SJCRH30 (cell line): Measurements from ENCODE around the gene GNAL. TPM values are rescaled to one million over a fixed set of nuclear protein-coding genes. Genes with fewer than 3 reads are reported as not detected.
"Not testable (repeated sequence)": the region's sequence is repeated elsewhere in the genome, so short reads cannot be mapped to it uniquely, and the experiment has no call there.

Experiments used
- DNase-seq, 2 experiments: peaks; one replicate each; pipeline ENCODE4 v3.0.0-alpha.2; 2015 to 2020
- H3K27ac ChIP-seq: fragments of 250-450 bp; sonication (Bioruptor Pico); 2 replicates; pipeline ENCODE4 v1.5.1; 2020; ENCODE audit warnings: mild to moderate bottlenecking, moderate library complexity
- H3K27me3 ChIP-seq: fragments of 250-450 bp; sonication (Bioruptor Pico); 2 replicates; pipeline ENCODE4 v1.5.1; 2020; ENCODE audit warnings: mild to moderate bottlenecking, moderate library complexity
- H3K36me3 ChIP-seq: fragments of 250-450 bp; sonication (Bioruptor Pico); 2 replicates; pipeline ENCODE4 v1.5.1; 2020; ENCODE audit warnings: mild to moderate bottlenecking, moderate library complexity
- H3K4me1 ChIP-seq: fragments of 250-450 bp; sonication (Bioruptor Pico); 2 replicates; pipeline ENCODE4 v1.5.1; 2020; ENCODE audit warnings: mild to moderate bottlenecking, moderate library complexity
- H3K4me3 ChIP-seq: fragments of 250-450 bp; sonication (Bioruptor Pico); 2 replicates; pipeline ENCODE4 v1.5.1; 2020; ENCODE audit warnings: mild to moderate bottlenecking, moderate library complexity
- H3K9me3 ChIP-seq: fragments of 250-450 bp; sonication (Bioruptor Pico); replicated peaks from 2 replicates; pipeline ENCODE4 v1.5.1; 2020; ENCODE audit warnings: mild to moderate bottlenecking, moderate library complexity
- total RNA-seq: library from RNA; depleted of rRNA; stranded (reverse); fragments of >200 nt; shearing (Covaris generic); gene quantifications from 2 replicates; pipeline ENCODE4 v1.2.3, GENCODE V29; 2014; rRNA removed

GNAL gene
- total RNA-seq = 2.6 and 2.9 TPM in 2 replicates

GRCh38 chr18:11688972-11689668 is at the start of gene GNAL:
Gene GNAL, plus strand, starts transcription at chr18:11689264. Its CDS starts 300 bp downstream, at chr18:11689564.
- peak within 1 kb of the TSS; percentile 57 for H3K4me3 ChIP-seq
- no peaks in the 10 kb centered on the region for H3K9me3 ChIP-seq
- no peaks in the 10 kb centered on the region for H3K27me3 ChIP-seq
- peak; percentile 53 to 63 for DNase-seq
- no peaks in the 10 kb centered on the region for H3K4me1 ChIP-seq
- H3K27ac ChIP-seq = no peak within 1 kb of the TSS
- H3K36me3 ChIP-seq = no peaks in the 10 kb centered on the region

- H3K4me3 ChIP-seq, DNase-seq, H3K36me3 ChIP-seq, H3K27me3 ChIP-seq, H3K27ac ChIP-seq, H3K9me3 ChIP-seq, H3K4me1 ChIP-seq: not testable (repeated sequence)
Measured at GRCh38 chr18:11647310-11647709, 41.8 kb upstream of the GNAL start.

DNA sequence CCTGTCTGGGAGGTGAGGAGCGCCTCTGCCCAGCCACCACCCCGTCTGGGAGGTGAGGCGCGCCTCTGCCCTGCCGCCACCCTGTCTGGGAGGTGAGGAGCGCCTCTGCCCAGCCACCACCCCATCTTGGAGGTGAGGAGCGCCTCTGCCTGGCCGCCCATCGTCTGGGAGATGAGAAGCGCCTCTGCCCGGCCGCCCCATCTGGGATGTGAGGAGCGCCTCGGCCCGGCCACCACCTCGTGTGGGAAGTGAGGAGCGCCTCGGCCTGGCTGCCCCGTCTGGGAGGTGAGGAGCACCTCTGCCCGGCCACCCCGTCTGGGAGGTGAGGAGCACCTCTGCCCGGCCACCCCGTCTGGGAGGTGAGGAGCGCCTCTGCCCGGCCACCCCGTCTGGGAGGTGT is 41.3 kb upstream of the GNAL start:
- H3K36me3 ChIP-seq, H3K4me3 ChIP-seq, H3K27ac ChIP-seq, H3K27me3 ChIP-seq, DNase-seq, H3K4me1 ChIP-seq, H3K9me3 ChIP-seq: not testable (repeated sequence)

GRCh38 chr18:11649839-11650238 is 39.2 kb upstream of the GNAL start:
- no peak overlapping the region for H3K4me3 ChIP-seq
- H3K27me3 ChIP-seq = no peaks in the 10 kb centered on the region
- no peaks in the 10 kb centered on the region for H3K4me1 ChIP-seq

DNA sequence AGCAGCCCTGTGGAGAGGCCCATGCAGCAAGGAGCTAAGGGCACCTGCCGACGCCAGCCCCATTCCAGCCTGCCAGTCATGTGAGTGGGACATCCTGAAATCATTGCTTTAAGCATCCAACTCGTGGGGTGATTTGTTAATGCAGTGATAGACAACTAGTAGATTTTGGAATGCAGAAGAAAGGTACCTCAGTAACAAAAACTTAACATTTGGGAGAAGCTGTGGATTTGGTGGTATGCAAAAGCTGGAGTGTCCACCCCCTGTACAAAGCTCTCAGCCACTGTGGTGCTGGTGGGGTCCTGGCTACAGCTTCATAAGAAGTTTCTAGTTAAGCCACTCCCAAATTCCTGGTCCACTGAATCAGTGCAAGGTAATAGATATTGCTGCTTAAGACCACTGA is 37.2 kb upstream of the GNAL start:
- H3K36me3 ChIP-seq = no peaks in the 10 kb centered on the region
- H3K27ac ChIP-seq = no peak overlapping the region
- H3K4me1 ChIP-seq = no peaks in the 10 kb centered on the region
- DNase-seq = no peak
- H3K27me3 ChIP-seq = no peaks in the 10 kb centered on the region
- H3K4me3 ChIP-seq = no peak overlapping the region
- no peaks in the 10 kb centered on the region for H3K9me3 ChIP-seq

More at GRCh38 chr18:11649839-11650238, 39.2 kb upstream of the GNAL start:
- H3K9me3 ChIP-seq = no peaks in the 10 kb centered on the region
- no peak overlapping the region for H3K27ac ChIP-seq
- DNase-seq = no peak
- no peaks in the 10 kb centered on the region for H3K36me3 ChIP-seq

DNA sequence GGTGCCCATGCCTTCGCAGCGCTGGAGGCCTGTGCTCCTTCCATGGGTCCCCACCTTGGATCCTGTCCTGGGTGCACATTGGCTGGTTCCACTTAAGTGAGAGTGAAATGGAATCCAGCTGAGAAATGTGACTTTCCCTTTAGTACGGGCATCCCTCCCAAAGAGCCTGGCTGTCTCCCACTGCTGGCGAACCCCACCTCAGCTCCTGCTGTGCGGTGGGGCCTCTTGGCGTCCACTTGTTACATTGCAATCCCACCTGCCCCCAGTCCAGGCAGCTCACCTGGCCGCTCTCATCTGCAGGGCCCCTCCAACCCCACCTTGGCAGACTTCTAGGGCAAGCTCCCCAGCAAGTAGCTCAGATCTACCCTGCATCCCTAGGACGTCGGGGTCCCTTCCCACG is 35.5 kb upstream of the GNAL start:
- no peaks in the 10 kb centered on the region for H3K27me3 ChIP-seq
- no peak for DNase-seq
- H3K36me3 ChIP-seq = no peaks in the 10 kb centered on the region
- H3K4me1 ChIP-seq = no peaks in the 10 kb centered on the region
- no peak overlapping the region for H3K27ac ChIP-seq
- no peak overlapping the region for H3K4me3 ChIP-seq
- H3K9me3 ChIP-seq = no peaks in the 10 kb centered on the region

- Histone ChIP-seq H3K4me1 (no peaks in the 10 kb centered on the region), H3K36me3 (no peaks in the 10 kb centered on the region), H3K27ac (no peak overlapping the region), H3K27me3 (no peaks in the 10 kb centered on the region), H3K4me3 (no peak overlapping the region), H3K9me3 (no peaks in the 10 kb centered on the region)
- DNase-seq = peak; percentile 6 to 38
Measured at GRCh38 chr18:11654736-11655605, 34.1 kb upstream of the GNAL start.

DNA sequence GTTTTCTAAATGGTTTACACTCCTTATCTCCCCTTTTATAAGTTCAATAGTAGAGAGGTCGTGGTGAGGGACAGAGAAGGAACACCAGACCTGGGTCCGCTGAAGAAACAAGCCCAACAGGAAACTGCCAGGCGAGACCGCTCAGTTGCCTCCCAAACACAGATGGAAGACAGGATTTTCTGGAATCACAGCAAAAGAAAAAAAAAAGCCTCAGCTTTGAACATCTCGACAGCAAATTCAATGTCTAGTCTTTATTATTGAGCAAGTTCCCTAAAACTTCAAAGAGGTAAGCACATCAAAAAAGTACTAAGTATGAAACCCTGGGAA is 33.5 kb upstream of the GNAL start:
- no peak overlapping the region for H3K4me3 ChIP-seq
- no peaks in the 10 kb centered on the region for H3K4me1 ChIP-seq
- H3K9me3 ChIP-seq = no peaks in the 10 kb centered on the region
- H3K27ac ChIP-seq = no peak overlapping the region
- no peaks in the 10 kb centered on the region for H3K36me3 ChIP-seq
- no peaks in the 10 kb centered on the region for H3K27me3 ChIP-seq
- DNase-seq = no peak

DNA sequence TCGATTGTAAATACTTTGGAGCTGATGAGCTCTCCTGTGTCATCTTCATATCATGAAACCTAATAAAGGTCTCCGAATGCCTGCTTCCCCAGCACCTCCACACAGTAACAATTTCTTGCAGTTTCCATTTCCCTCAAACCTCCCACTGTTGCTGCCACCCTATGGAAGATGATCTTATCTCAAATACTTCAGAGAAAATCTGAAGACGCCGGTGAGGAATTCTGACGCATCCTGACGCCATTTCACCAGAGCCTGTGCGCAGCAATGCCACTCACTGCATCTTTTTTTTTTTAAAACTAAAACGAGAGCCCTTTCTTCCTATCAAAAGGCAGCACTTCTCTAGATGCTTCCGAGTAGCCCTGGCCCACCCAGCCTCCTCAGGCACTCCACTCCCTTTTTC is 31.9 kb upstream of the GNAL start:
- Histone ChIP-seq H3K36me3 (no peaks in the 10 kb centered on the region), H3K4me1 (no peaks in the 10 kb centered on the region), H3K4me3 (no peak overlapping the region), H3K27ac (no peak overlapping the region), H3K9me3 (no peaks in the 10 kb centered on the region), H3K27me3 (no peaks in the 10 kb centered on the region)
- no peak for DNase-seq

- no peaks in the 10 kb centered on the region for H3K27me3 ChIP-seq
- H3K27ac ChIP-seq = no peak overlapping the region
- no peak overlapping the region for H3K4me3 ChIP-seq
- no peaks in the 10 kb centered on the region for H3K9me3 ChIP-seq
- no peaks in the 10 kb centered on the region for H3K4me1 ChIP-seq
- H3K36me3 ChIP-seq = no peaks in the 10 kb centered on the region
- DNase-seq = no peak
Measured at GRCh38 chr18:11657554-11657953, 31.5 kb upstream of the GNAL start.

- DNase-seq = no peak
- H3K9me3 ChIP-seq = no peaks in the 10 kb centered on the region
- no peaks in the 10 kb centered on the region for H3K36me3 ChIP-seq
- no peaks in the 10 kb centered on the region for H3K4me1 ChIP-seq
- no peak overlapping the region for H3K27ac ChIP-seq
- H3K27me3 ChIP-seq = no peaks in the 10 kb centered on the region
- no peak overlapping the region for H3K4me3 ChIP-seq
Measured at GRCh38 chr18:11658019-11658418, 31.0 kb upstream of the GNAL start.

DNA sequence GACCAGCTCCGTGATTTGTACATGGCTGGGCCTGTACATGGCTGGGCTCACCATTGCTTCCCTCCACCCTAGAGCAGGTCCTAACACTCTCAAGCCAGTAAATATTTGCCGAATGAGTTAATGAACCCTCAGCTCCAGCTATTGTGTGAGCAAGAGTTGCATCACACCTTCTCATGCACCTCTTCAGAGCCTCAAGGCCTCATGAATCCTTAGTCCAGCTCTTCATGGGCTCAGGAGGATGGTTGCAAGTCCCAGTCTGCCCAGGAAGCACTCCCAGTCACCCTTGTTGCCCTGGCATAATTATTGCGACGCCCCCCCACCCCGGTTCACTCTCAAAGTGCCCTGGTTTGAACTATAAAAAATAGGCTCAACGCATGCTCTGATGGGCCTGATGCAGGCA is 30.1 kb upstream of the GNAL start:
- no peaks in the 10 kb centered on the region for H3K36me3 ChIP-seq
- no peaks in the 10 kb centered on the region for H3K27me3 ChIP-seq
- no peak overlapping the region for H3K27ac ChIP-seq
- no peak for DNase-seq
- H3K4me3 ChIP-seq = no peak overlapping the region
- no peaks in the 10 kb centered on the region for H3K4me1 ChIP-seq
- H3K9me3 ChIP-seq = no peaks in the 10 kb centered on the region

DNA sequence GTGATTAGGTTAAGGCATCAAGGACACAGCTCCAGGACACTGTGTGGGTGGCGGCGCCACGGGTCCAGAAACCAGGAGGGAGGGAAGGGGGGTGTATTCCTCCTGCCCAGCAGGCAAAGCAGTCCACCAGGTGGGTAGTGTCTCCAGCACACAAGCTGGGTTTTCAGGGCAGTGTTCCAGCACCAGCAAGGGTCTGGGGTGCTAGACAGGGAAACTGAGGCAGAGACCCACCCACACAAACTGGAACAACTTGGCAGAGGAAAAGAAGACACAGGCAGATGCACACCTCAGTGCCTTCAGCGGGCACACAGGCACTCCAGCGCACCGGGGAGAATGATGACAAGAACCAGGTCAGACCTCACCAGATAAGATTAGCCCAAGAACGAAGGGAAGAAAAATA is 28.4 kb upstream of the GNAL start:
- no peaks in the 10 kb centered on the region for H3K27me3 ChIP-seq
- no peak overlapping the region for H3K27ac ChIP-seq
- no peak for DNase-seq

GRCh38 chr18:11661430-11661829 is 27.6 kb upstream of the GNAL start:
- no peaks in the 10 kb centered on the region for H3K36me3 ChIP-seq
- no peaks in the 10 kb centered on the region for H3K27me3 ChIP-seq
- H3K27ac ChIP-seq = no peak overlapping the region
- no peaks in the 10 kb centered on the region for H3K9me3 ChIP-seq
- no peak for DNase-seq
- H3K4me3 ChIP-seq = no peak overlapping the region
- H3K4me1 ChIP-seq = no peaks in the 10 kb centered on the region

More for the DNA sequence above, 28.4 kb upstream of the GNAL start:
- Histone ChIP-seq H3K36me3 (no peaks in the 10 kb centered on the region), H3K4me3 (no peak overlapping the region), H3K9me3 (no peaks in the 10 kb centered on the region), H3K4me1 (no peaks in the 10 kb centered on the region)

GRCh38 chr18:11663439-11664029 is 25.5 kb upstream of the GNAL start:
- Histone ChIP-seq H3K9me3 (no peaks in the 10 kb centered on the region), H3K27me3 (no peaks in the 10 kb centered on the region), H3K36me3 (no peaks in the 10 kb centered on the region), H3K27ac (no peak overlapping the region), H3K4me3 (no peak overlapping the region), H3K4me1 (no peaks in the 10 kb centered on the region)
- no peak for DNase-seq
